ENCODE data around the gene CRHR1.

The CRHR1 gene

GRCh38 chr17:45849536-45849990, 65.4 kb downstream of the CRHR1 start:
- Histone ChIP-seq H3K4me2 (ENCODE audit: low read length) (no peak overlapping the region), H3K9ac (ENCODE audit: low read length) (no peak overlapping the region), H3K4me3 (ENCODE audit: low read length) (no peak overlapping the region), H3K36me3 (replicated peaks; ENCODE audit: low read depth, low read length) (no peaks in the 10 kb centered on the region), H3K4me1 (ENCODE audit: low read length) (no peaks in the 10 kb centered on the region; the same call in 1 of the 2 replicates), H4K20me1 (ENCODE audit: insufficient read depth, low read length) (no peaks in the 10 kb centered on the region), H2AFZ (ENCODE audit: low read depth, low read length) (no peak overlapping the region), H3K9me3 (ENCODE audit: insufficient read depth, low read length) (no peaks in the 10 kb centered on the region), H3K79me2 (ENCODE audit: low read length) (no peaks in the 10 kb centered on the region), H3K27me3 (ENCODE audit: low read depth, low read length) (no peaks in the 10 kb centered on the region), H3K27ac (ENCODE audit: low read length) (no peak overlapping the region)
- no peak for TF ChIP-seq CTCF (IDR thresholded peaks at IDR 0.05; ENCODE audit: low read depth, low read length)
- no peak for TF ChIP-seq EZH2phosphoT487 (IDR thresholded peaks at IDR 0.05; ENCODE audit: low read depth)

GRCh38 chr17:45850011-45850410, 65.9 kb downstream of the CRHR1 start:
- Histone ChIP-seq H3K4me2 (ENCODE audit: low read length) (no peak overlapping the region), H4K20me1 (ENCODE audit: insufficient read depth, low read length) (no peaks in the 10 kb centered on the region), H3K27me3 (ENCODE audit: low read depth, low read length) (no peaks in the 10 kb centered on the region), H3K36me3 (replicated peaks; ENCODE audit: low read depth, low read length) (no peaks in the 10 kb centered on the region), H3K4me3 (ENCODE audit: low read length) (no peak overlapping the region), H3K9me3 (ENCODE audit: insufficient read depth, low read length) (no peaks in the 10 kb centered on the region), H3K27ac (ENCODE audit: low read length) (no peak overlapping the region), H2AFZ (ENCODE audit: low read depth, low read length) (no peak overlapping the region), H3K79me2 (ENCODE audit: low read length) (no peaks in the 10 kb centered on the region), H3K9ac (ENCODE audit: low read length) (no peak overlapping the region), H3K4me1 (ENCODE audit: low read length) (no peaks in the 10 kb centered on the region; the same call in 1 of the 2 replicates)
- no peak for TF ChIP-seq CTCF (IDR thresholded peaks at IDR 0.05; ENCODE audit: low read depth, low read length)
- no peak for TF ChIP-seq EZH2phosphoT487 (IDR thresholded peaks at IDR 0.05; ENCODE audit: low read depth)

GRCh38 chr17:45850468-45850867, 66.3 kb downstream of the CRHR1 start:
- Histone ChIP-seq H3K4me1 (ENCODE audit: low read length) (no peaks in the 10 kb centered on the region; the same call in 1 of the 2 replicates), H3K27ac (ENCODE audit: low read length) (no peak overlapping the region), H4K20me1 (ENCODE audit: insufficient read depth, low read length) (no peaks in the 10 kb centered on the region), H3K9me3 (ENCODE audit: insufficient read depth, low read length) (no peaks in the 10 kb centered on the region), H3K36me3 (replicated peaks; ENCODE audit: low read depth, low read length) (no peaks in the 10 kb centered on the region), H3K4me3 (ENCODE audit: low read length) (no peak overlapping the region), H2AFZ (ENCODE audit: low read depth, low read length) (no peak overlapping the region), H3K9ac (ENCODE audit: low read length) (no peak overlapping the region), H3K27me3 (ENCODE audit: low read depth, low read length) (no peaks in the 10 kb centered on the region), H3K79me2 (ENCODE audit: low read length) (no peaks in the 10 kb centered on the region), H3K4me2 (ENCODE audit: low read length) (no peak overlapping the region)
- TF ChIP-seq CTCF (IDR thresholded peaks at IDR 0.05; ENCODE audit: low read depth, low read length) (no peak), EZH2phosphoT487 (IDR thresholded peaks at IDR 0.05; ENCODE audit: low read depth) (no peak)

- H3K4me3 ChIP-seq (ENCODE audit: low read length) = no peak overlapping the region
- H3K4me1 ChIP-seq (ENCODE audit: low read length) = no peaks in the 10 kb centered on the region; the same call in 1 of the 2 replicates
- no peak overlapping the region for H2AFZ ChIP-seq (ENCODE audit: low read depth, low read length)
- no peaks in the 10 kb centered on the region for H3K27me3 ChIP-seq (ENCODE audit: low read depth, low read length)
- H3K4me2 ChIP-seq (ENCODE audit: low read length) = no peak overlapping the region
- no peaks in the 10 kb centered on the region for H3K36me3 ChIP-seq (replicated peaks; ENCODE audit: low read depth, low read length)
- TF ChIP-seq CTCF (IDR thresholded peaks at IDR 0.05; ENCODE audit: low read depth, low read length) (no peak), EZH2phosphoT487 (IDR thresholded peaks at IDR 0.05; ENCODE audit: low read depth) (no peak)
- H3K27ac ChIP-seq (ENCODE audit: low read length) = no peak overlapping the region
- no peaks in the 10 kb centered on the region for H3K79me2 ChIP-seq (ENCODE audit: low read length)
- H4K20me1 ChIP-seq (ENCODE audit: insufficient read depth, low read length) = no peaks in the 10 kb centered on the region
- H3K9me3 ChIP-seq (ENCODE audit: insufficient read depth, low read length) = no peaks in the 10 kb centered on the region
- H3K9ac ChIP-seq (ENCODE audit: low read length) = no peak overlapping the region
Measured at GRCh38 chr17:45851022-45851421, 66.9 kb downstream of the CRHR1 start.

All from OCI-LY3 (cell line).